Endothelial cell of umbilical vein (primary cell): ENCODE data around the gene DNAJC11. TPM values are rescaled to one million over a fixed set of nuclear protein-coding genes. Genes with fewer than 3 reads are reported as not detected.

Experiments
- BruUV-seq: library from RNA; stranded (reverse); fragments of 400-500 nt; replicated peaks from 2 replicates; lab custom pipeline; 2021; lab: Mats Ljungman, UMichigan
- CTCF ChIA-PET: fragments of 300-600, 350-600 bp; sonication (Branson Sonifier 250); formaldehyde crosslinking; loops from one replicate; lab custom pipeline; 2021; ENCODE audit warnings: antibody characterized with exemption, inconsistent platforms; lab: Charles Lee
- POLR2A ChIA-PET: fragments of 300-600, 350-600 bp; sonication (Branson Sonifier 250); formaldehyde crosslinking; loops from one replicate; lab custom pipeline; 2021; ENCODE audit warnings: antibody characterized with exemption, inconsistent platforms; lab: Charles Lee
- DNase-seq: peaks from one replicate; pipeline ENCODE4 v3.0.0-alpha.2; 2011; ENCODE audit warnings: low read depth, low spot score
- FAIRE-seq: peaks from 2 replicates; lab custom pipeline; 2011; peaks lifted over from hg19 to GRCh38; lab: Jason Lieb, UNC
- H2AFZ ChIP-seq: 2 replicates; pipeline ENCODE4 v1.6.0; 2012; ENCODE audit warnings: low read depth, low read length, control low read depth, inconsistent platforms
- H3K27ac ChIP-seq: 2 replicates; pipeline ENCODE4 v1.5.1; 2011; ENCODE audit warnings: low read depth, mild to moderate bottlenecking, control low read depth, low read length, moderate library complexity; ENCODE audit not compliant: insufficient read depth
- H3K27me3 ChIP-seq, 2 experiments: 2 replicates each; pipeline versions ENCODE4 v1.6.0 to v1.6.1; 2011; ENCODE audit warnings: low read length in 2 of 2, mixed read lengths in 1 of 2; ENCODE audit not compliant: control insufficient read depth in 2 of 2, insufficient read depth in 2 of 2
- H3K36me3 ChIP-seq, 2 experiments: 2 replicates in 1 of 2; 3 replicates in 1 of 2; pipeline ENCODE4 v1.5.1; 2011; ENCODE audit warnings: low read length in 2 of 2, mild to moderate bottlenecking in 1 of 2, moderate library complexity in 1 of 2; ENCODE audit not compliant: control insufficient read depth in 2 of 2, insufficient read depth in 2 of 2; ENCODE audit errors: extremely low read depth in 1 of 2
- H3K4me1 ChIP-seq: 3 replicates; pipeline ENCODE4 v1.5.1; 2011; ENCODE audit warnings: mild to moderate bottlenecking, low read length; ENCODE audit not compliant: control insufficient read depth, insufficient read depth; ENCODE audit errors: extremely low read depth
- H3K4me2 ChIP-seq: 2 replicates; pipeline ENCODE4 v1.6.1; 2011; ENCODE audit warnings: low read length, control low read depth, mixed read lengths; ENCODE audit not compliant: insufficient read depth
- H3K4me3 ChIP-seq, 3 experiments: fragments of 200-600 bp in 1 of 3; sonication (generic), shearing (Covaris generic) in 1 of 3; replicated peaks in 1 of 3; 2 replicates each; pipeline ENCODE4 v1.5.1; 2011 to 2016; ENCODE audit warnings: control low read depth in 3 of 3, low read length in 3 of 3, mild to moderate bottlenecking in 2 of 3, inconsistent platforms in 1 of 3, low read depth in 1 of 3, moderate library complexity in 1 of 3; ENCODE audit not compliant: insufficient read depth in 1 of 3
- H3K79me2 ChIP-seq: 2 replicates; pipeline ENCODE4 v1.6.0; 2012; ENCODE audit warnings: low read length, inconsistent platforms; ENCODE audit not compliant: control insufficient read depth, insufficient read depth
- H3K9ac ChIP-seq: replicated peaks from 2 replicates; pipeline ENCODE3; 2011; ENCODE audit warnings: low read length, control low read depth; ENCODE audit not compliant: insufficient read depth; ENCODE audit errors: extremely low read depth
- H3K9me1 ChIP-seq: replicated peaks from 3 replicates; pipeline ENCODE4 v1.6.0; 2011; ENCODE audit warnings: mild to moderate bottlenecking, low read length; ENCODE audit not compliant: control insufficient read depth, insufficient read depth; ENCODE audit errors: extremely low read depth
- H3K9me3 ChIP-seq: replicated peaks from 2 replicates; pipeline ENCODE4 v1.5.1; 2012; ENCODE audit warnings: low read length, inconsistent platforms; ENCODE audit not compliant: control insufficient read depth, insufficient read depth
- H4K20me1 ChIP-seq: replicated peaks from 2 replicates; pipeline ENCODE3; 2011; ENCODE audit warnings: mild to moderate bottlenecking, low read length; ENCODE audit not compliant: control insufficient read depth, insufficient read depth; ENCODE audit errors: extremely low read depth
- EZH2 ChIP-seq: IDR thresholded peaks from 2 replicates; pipeline ENCODE4 v1.6.1; 2012; ENCODE audit warnings: borderline replicate concordance, low read depth, mild to moderate bottlenecking, moderate library complexity, low read length, inconsistent platforms; ENCODE audit not compliant: severe bottlenecking
- FOS ChIP-seq: IDR thresholded peaks from 2 replicates; pipeline ENCODE4 v1.6.1; 2011; ENCODE audit warnings: mild to moderate bottlenecking, low read length, moderate library complexity, borderline replicate concordance; ENCODE audit not compliant: insufficient read depth
- GATA2 ChIP-seq: IDR thresholded peaks from 2 replicates; pipeline ENCODE4 v1.7.0; 2011; ENCODE audit warnings: low read depth, mild to moderate bottlenecking, moderate library complexity, mixed read lengths, low read length; ENCODE audit not compliant: insufficient read length, insufficient read depth
- JUN ChIP-seq: IDR thresholded peaks from 2 replicates; pipeline ENCODE4 v1.6.1; 2011; ENCODE audit warnings: borderline replicate concordance, low read depth; ENCODE audit not compliant: insufficient read length, insufficient read depth
- MAX ChIP-seq: IDR thresholded peaks from 2 replicates; pipeline ENCODE4 v1.6.1; 2011; ENCODE audit not compliant: insufficient read depth, insufficient read length
- MYC ChIP-seq: IDR thresholded peaks from one replicate; pipeline ENCODE4 v1.6.1; 2011; ENCODE audit warnings: mild to moderate bottlenecking, low read depth, low read length
- POLR2A ChIP-seq: IDR thresholded peaks from 2 replicates; pipeline ENCODE4 v1.6.1; 2012; ENCODE audit warnings: low read depth, mild to moderate bottlenecking, control low read depth, low read length
- POLR2AphosphoS5 ChIP-seq: IDR thresholded peaks from 2 replicates; pipeline ENCODE4 v1.6.1; 2012; ENCODE audit warnings: low read depth, mild to moderate bottlenecking, control low read depth, low read length, moderate library complexity; ENCODE audit not compliant: insufficient read depth
- dilution Hi-C: fragments of 300-500 bp; cut with MboI; formaldehyde crosslinking; loops from one replicate; pipeline ENCODE4 v1.15.0; 2019; ENCODE audit warnings: low sequenced_read_pairs; ENCODE audit not compliant: extremely low pct_ligation_motif_present
- intact Hi-C: fragments of 100-400 bp; cut with micrococcal nuclease; formaldehyde crosslinking; loops from one replicate; pipeline ENCODE4 v1.10.0; 2022
- polyA plus RNA-seq, 4 experiments: library from polyadenylated mRNA; depleted of rRNA in 3 of 4; stranded (reverse) in 3 of 4; unstranded in 1 of 4; fragments of >200 nt; gene quantifications; 2 replicates each; pipeline versions ENCODE4 v1.2.1 to v1.2.3, GENCODE V29; 2011 to 2012; ENCODE audit warnings: missing spikeins in 1 of 4
- total RNA-seq: library from RNA; stranded (reverse); gene quantifications from 2 replicates; pipeline ENCODE4 v1.2.3, GENCODE V29; 2021
- TF ChIP-seq, protein P1 (sequence below), 2 donors: IDR thresholded peaks; 1 replicate in 1 of 2; 2 replicates in 1 of 2; pipeline ENCODE4 v1.5.1; 2011; ENCODE audit warnings: low read length in 2 of 2, mild to moderate bottlenecking in 2 of 2, moderate library complexity in 2 of 2, control low read depth in 1 of 2, inconsistent platforms in 1 of 2, low read depth in 1 of 2; ENCODE audit not compliant: insufficient read depth in 1 of 2; ENCODE audit errors: extremely low read depth in 1 of 2

Gene DNAJC11
- total and polyA plus RNA-seq, 2 donors (not counting 3 experiments of a cell fraction or from before 2014, with no cell fraction given) = 31.1 to 64.3 TPM

DNA sequence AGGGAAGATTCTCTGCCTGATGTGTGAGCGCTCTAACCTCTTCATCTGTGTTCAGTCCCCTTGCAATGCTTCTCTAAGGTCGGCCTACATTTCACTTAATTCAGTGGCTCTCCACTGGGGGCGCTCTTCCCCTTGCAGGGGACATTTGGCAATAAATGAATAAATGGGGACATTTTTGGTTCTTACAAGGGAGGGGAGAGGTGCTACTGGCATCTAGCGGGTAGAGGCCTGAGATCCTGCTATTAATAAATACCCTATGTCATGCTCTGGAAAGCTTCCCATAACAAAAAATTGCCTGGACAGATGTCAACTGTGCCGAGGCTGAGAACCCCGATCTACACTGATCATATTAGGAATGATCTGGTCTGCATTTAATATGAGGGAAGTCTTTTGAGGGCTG is 25.9 kb upstream of the DNAJC11 start:
- Histone ChIP-seq H3K4me2 (no peak overlapping the region), H3K9me1 (no peaks in the 10 kb centered on the region), H3K4me3 (no peak overlapping the region), H4K20me1 (no peaks in the 10 kb centered on the region), H3K27me3 (peaks cover 2% of the 10 kb centered on the region in 2 experiments), H3K27ac (no peak overlapping the region), H3K79me2 (no peaks in the 10 kb centered on the region), H3K9ac (no peak overlapping the region), H3K36me3 (no peaks in the 10 kb centered on the region), H3K9me3 (no peaks in the 10 kb centered on the region), H2AFZ (no peak overlapping the region), H3K4me1 (no peaks in the 10 kb centered on the region)
- dilution Hi-C loops = no loop called here
- POLR2A ChIA-PET = no interaction called here
- TF ChIP-seq, protein P1, sequence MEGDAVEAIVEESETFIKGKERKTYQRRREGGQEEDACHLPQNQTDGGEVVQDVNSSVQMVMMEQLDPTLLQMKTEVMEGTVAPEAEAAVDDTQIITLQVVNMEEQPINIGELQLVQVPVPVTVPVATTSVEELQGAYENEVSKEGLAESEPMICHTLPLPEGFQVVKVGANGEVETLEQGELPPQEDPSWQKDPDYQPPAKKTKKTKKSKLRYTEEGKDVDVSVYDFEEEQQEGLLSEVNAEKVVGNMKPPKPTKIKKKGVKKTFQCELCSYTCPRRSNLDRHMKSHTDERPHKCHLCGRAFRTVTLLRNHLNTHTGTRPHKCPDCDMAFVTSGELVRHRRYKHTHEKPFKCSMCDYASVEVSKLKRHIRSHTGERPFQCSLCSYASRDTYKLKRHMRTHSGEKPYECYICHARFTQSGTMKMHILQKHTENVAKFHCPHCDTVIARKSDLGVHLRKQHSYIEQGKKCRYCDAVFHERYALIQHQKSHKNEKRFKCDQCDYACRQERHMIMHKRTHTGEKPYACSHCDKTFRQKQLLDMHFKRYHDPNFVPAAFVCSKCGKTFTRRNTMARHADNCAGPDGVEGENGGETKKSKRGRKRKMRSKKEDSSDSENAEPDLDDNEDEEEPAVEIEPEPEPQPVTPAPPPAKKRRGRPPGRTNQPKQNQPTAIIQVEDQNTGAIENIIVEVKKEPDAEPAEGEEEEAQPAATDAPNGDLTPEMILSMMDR (IDR thresholded peaks at IDR 0.05; ENCODE audit: extremely low read depth in 1 of 2, insufficient read depth in 1 of 2, low read depth in 1 of 2, low read length in 2 of 2) = peak; percentile 81 to 94
- no peak for TF ChIP-seq FOS
- CTCF ChIA-PET = interaction anchor here (0.9 to 2.2 kb wide), 4 partner anchors 8 to 343 kb away, joined by 3 to 13 read pairs (median 5); no protein-coding TSS in a partner anchor
- peak; percentile 78 for FAIRE-seq
- no TSS peak for BruUV-seq
- intact Hi-C loops = loop anchor here (1.0 kb wide), 2 partner anchors 57 to 163 kb away; no protein-coding TSS in a partner anchor
- DNase-seq = peak; percentile 71

DNA sequence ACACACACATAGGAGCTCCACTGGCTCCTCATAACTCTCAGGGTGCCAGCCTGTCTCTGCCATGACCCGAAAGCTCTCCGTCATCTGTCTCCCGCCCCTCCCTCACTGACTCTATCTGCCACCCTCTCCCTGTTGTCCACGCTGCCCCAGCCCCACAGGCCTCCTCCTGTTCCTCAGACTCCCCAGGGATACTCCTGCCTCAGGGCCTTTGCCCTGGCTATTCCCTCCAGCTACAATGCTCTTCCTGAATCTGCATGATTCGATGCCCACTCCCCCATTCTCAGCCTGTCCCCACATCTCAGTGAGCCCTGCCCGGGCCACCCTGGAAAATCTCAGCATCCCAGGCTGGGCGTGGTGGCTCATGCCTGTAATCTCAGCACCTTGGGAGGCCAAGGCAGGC is 24.6 kb upstream of the DNAJC11 start:
- Histone ChIP-seq H3K4me2 (no peak overlapping the region), H3K9me3 (no peaks in the 10 kb centered on the region), H3K27ac (no peak overlapping the region), H3K79me2 (no peaks in the 10 kb centered on the region), H3K4me1 (no peaks in the 10 kb centered on the region), H3K9ac (no peak overlapping the region), H4K20me1 (no peaks in the 10 kb centered on the region), H3K27me3 (peaks cover 2% of the 10 kb centered on the region in 2 experiments), H3K36me3 (no peaks in the 10 kb centered on the region), H3K4me3 (no peak overlapping the region), H3K9me1 (no peaks in the 10 kb centered on the region), H2AFZ (no peak overlapping the region)
- dilution Hi-C loops = no loop called here
- POLR2A ChIA-PET = no interaction called here
- TF ChIP-seq EZH2 = no peak
- TF ChIP-seq JUN = no peak
- TF ChIP-seq, protein P1 (IDR thresholded peaks at IDR 0.05; ENCODE audit: extremely low read depth in 1 of 2, insufficient read depth in 1 of 2, low read depth in 1 of 2, low read length in 2 of 2) = no peak
- TF ChIP-seq POLR2AphosphoS5 = no peak
- TF ChIP-seq POLR2A = no peak
- no peak for TF ChIP-seq MYC
- TF ChIP-seq GATA2 = no peak
- no peak for TF ChIP-seq FOS
- no peak for TF ChIP-seq MAX
- intact Hi-C loops = no loop called here
- DNase-seq = no peak
- CTCF ChIA-PET = interaction anchor here (0.7 to 2.2 kb wide), 8 partner anchors 10 to 640 kb away, joined by 3 to 13 read pairs (median 4); no protein-coding TSS in a partner anchor
- FAIRE-seq = no peak
- BruUV-seq = no TSS peak
